Skeletal muscle tissue (tissue), 5 donors: ENCODE data around the gene C2CD2. TPM values are rescaled to one million over a fixed set of nuclear protein-coding genes. Genes with fewer than 3 reads are reported as not detected.

Experiments
- H3K27ac ChIP-seq: one replicate; pipeline ENCODE4 v1.7.0; 2013; ENCODE audit warnings: mild to moderate bottlenecking, low read depth, low read length, inconsistent platforms
- H3K27me3 ChIP-seq, 3 donors: one replicate each; pipeline ENCODE4 v1.7.0; 2013; ENCODE audit warnings: low read length in 3 of 3; ENCODE audit not compliant: control insufficient read depth in 3 of 3, insufficient read depth in 3 of 3
- H3K36me3 ChIP-seq, 3 donors: one replicate each; pipeline ENCODE4 v1.7.0; 2013; ENCODE audit warnings: low read length in 3 of 3; ENCODE audit not compliant: control insufficient read depth in 3 of 3, insufficient read depth in 3 of 3
- H3K4me1 ChIP-seq, 3 donors: one replicate each; pipeline ENCODE4 v1.7.0; 2013; ENCODE audit warnings: low read length in 3 of 3, mild to moderate bottlenecking in 3 of 3; ENCODE audit not compliant: control insufficient read depth in 3 of 3, insufficient read depth in 3 of 3
- H3K4me3 ChIP-seq, 3 donors: one replicate each; pipeline ENCODE4 v1.7.0; 2013; ENCODE audit warnings: low read length in 3 of 3
- H3K9ac ChIP-seq, 3 donors: one replicate each; pipeline ENCODE4 v1.7.0; 2013; ENCODE audit warnings: low read length in 3 of 3, mild to moderate bottlenecking in 3 of 3, moderate library complexity in 2 of 3, low read depth in 1 of 3
- H3K9me3 ChIP-seq, 3 donors: one replicate each; pipeline ENCODE4 v1.7.0; 2013; ENCODE audit warnings: low read length in 3 of 3; ENCODE audit not compliant: control insufficient read depth in 3 of 3
- small RNA-seq: library from RNA; depleted of rRNA; stranded (forward); fragments of <200 nt; gene quantifications from one replicate; pipeline ENCODE3, GENCODE V24; 2014
- total RNA-seq: library from RNA; depleted of rRNA; stranded (reverse); fragments of >200 nt; gene quantifications from one replicate; pipeline ENCODE4 v1.2.3, GENCODE V29; 2014
- donor health status: Osteomylitis.

The C2CD2 gene
- total RNA-seq, 1 donor from 2014 or later = 7.3 TPM

DNA sequence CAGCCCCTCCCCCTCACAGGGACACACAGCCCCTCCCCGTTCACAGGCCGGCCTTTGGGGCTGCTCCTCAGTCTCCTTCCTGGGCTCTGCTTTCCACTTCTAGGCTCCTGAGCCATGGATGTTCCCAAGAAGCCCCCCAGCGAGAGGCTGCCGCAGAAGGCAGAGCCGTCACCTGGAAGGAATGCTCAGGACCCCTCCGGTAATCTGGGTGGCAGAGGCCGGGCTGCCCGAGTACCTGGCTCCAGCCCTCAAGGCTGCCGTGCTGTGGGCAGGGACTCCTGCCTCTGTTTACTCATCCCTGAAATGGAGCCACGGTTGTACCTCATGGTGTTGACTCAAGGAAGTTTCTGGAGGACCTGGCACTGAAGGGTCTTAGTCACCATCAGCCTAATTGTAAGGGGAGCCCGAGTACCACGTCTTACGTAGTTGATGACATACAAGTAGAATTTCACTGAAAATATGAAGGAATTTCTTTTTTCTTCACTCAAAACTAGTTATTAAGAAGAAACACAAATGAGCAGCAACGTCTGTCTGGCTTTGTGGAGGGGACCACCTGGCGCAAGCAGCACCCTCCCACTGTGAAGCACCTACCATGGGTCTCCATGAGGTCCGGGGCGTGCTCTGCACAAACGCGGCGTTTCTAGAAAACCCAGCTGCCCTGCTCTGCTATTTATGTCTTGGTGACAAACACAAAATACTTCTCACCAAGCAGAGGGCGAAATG is 108.3 kb downstream of the C2CD2 start:
- peaks cover 0 to 11% (median 0%) of the 10 kb centered on the region in 3 donors for H3K36me3 ChIP-seq
- H3K9me3 ChIP-seq = peaks cover 0 to 3% (median 2%) of the 10 kb centered on the region in 3 donors
- no peak overlapping the region for H3K4me3 ChIP-seq
- H3K27ac ChIP-seq = no peak overlapping the region
- H3K4me1 ChIP-seq = no peaks in the 10 kb centered on the region
- H3K9ac ChIP-seq = no peak overlapping the region
- no peaks in the 10 kb centered on the region for H3K27me3 ChIP-seq

DNA sequence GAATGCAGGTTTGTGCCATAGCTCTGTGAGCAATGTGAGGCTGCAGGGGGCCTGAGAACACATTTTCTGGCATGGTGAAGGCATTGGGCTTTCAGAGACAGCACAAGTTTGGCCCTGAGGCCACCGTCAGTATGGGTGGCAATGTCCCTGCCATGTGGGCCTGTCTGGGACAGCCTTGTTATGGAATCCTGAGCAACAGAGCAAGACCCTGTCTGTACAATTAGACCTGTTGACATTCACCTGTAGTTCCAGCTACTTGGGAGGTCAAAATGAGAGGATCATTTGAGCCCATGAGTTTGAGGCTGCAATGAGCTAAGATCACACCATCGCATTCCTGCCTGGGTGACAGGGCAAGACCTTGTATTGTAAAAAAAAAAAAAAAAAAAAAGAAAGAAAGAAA is 110.2 kb downstream of the C2CD2 start:
- H3K9ac ChIP-seq = no peak overlapping the region
- peaks cover 5 to 18% (median 6%) of the 10 kb centered on the region in 3 donors for H3K36me3 ChIP-seq
- no peaks in the 10 kb centered on the region for H3K27me3 ChIP-seq
- H3K27ac ChIP-seq = no peak overlapping the region
- no peak overlapping the region for H3K4me3 ChIP-seq
- H3K9me3 ChIP-seq = peaks cover 0 to 3% (median 2%) of the 10 kb centered on the region in 3 donors
- no peaks in the 10 kb centered on the region for H3K4me1 ChIP-seq

DNA sequence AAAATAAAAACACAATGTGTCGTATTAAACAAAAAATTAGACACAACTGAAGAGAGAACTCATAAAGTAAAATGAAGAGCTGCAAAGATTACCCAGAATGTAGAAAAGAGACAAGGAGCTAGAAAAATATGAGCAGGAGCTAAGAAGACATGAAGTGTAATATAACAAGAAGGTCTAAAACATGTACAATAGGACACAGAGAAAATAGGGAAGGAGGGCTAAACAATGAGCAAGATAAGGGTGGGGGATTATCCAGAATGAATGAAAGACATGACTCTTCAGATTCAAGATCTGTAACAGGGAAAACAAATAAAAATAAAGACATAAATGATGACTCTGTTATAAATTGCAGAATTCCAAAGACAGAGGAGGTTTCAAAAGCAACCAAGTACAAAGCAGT is 112.9 kb downstream of the C2CD2 start:
- H3K27me3 ChIP-seq = no peaks in the 10 kb centered on the region
- H3K36me3 ChIP-seq = peaks cover 11 to 21% (median 21%) of the 10 kb centered on the region in 3 donors
- H3K4me3 ChIP-seq = no peak overlapping the region
- H3K9me3 ChIP-seq = peaks cover 0 to 3% (median 2%) of the 10 kb centered on the region in 3 donors
- no peaks in the 10 kb centered on the region for H3K4me1 ChIP-seq
- no peak overlapping the region for H3K27ac ChIP-seq
- no peak overlapping the region for H3K9ac ChIP-seq

DNA sequence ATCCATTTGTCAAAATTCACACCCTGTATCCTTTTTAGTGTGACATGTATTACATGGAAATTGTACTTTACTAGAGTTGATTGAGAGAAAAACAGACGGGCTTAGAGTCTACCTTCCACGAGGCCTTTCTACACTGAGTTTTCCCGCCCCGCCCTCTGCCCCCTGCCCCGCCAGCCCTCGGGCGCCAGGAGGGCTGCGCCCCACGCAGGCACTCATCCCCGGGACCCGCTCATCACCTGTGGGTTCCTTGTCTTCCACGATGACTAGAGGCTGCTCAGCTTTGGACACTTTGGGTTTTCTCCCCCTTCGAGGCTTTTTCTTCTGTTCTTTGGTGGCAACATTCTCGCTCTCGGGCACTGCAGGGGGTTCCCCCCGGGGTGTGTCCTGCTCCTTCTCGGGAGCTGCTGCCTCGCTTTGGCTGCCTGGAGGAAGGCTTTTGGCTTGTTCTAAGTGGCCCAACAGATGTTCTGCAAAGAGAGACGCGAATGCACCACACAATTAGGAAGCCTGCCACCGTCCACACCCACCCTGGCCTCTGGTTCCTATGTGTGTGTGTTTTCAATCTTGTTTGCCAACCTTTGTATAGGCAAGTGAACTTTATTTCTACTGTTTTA is 114.3 kb downstream of the C2CD2 start:
- H3K4me3 ChIP-seq = no peak overlapping the region
- H3K27me3 ChIP-seq = no peaks in the 10 kb centered on the region
- no peak overlapping the region for H3K27ac ChIP-seq
- peaks cover 0 to 3% (median 2%) of the 10 kb centered on the region in 3 donors for H3K9me3 ChIP-seq
- no peaks in the 10 kb centered on the region for H3K4me1 ChIP-seq
- H3K9ac ChIP-seq = no peak overlapping the region
- H3K36me3 ChIP-seq = peaks cover 22 to 32% (median 26%) of the 10 kb centered on the region in 3 donors

- Histone ChIP-seq H3K4me1 (no peaks in the 10 kb centered on the region), H3K9ac (no peak overlapping the region), H3K9me3 (peaks cover 0 to 3% (median 2%) of the 10 kb centered on the region in 3 donors), H3K27ac (no peak overlapping the region), H3K27me3 (no peaks in the 10 kb centered on the region), H3K4me3 (no peak overlapping the region), H3K36me3 (peaks cover 25 to 34% (median 26%) of the 10 kb centered on the region in 3 donors)
These were observed 116.0 kb downstream of the C2CD2 start for GRCh38 chr21:41837756-41838297.

GRCh38 chr21:41836166-41837015 is 117.4 kb downstream of the C2CD2 start:
- Histone ChIP-seq H3K4me3 (no peak overlapping the region), H3K36me3 (peaks cover 26 to 34% (median 27%) of the 10 kb centered on the region in 3 donors), H3K27ac (no peak overlapping the region), H3K4me1 (no peaks in the 10 kb centered on the region), H3K9me3 (peaks cover 0 to 3% (median 2%) of the 10 kb centered on the region in 3 donors), H3K27me3 (no peaks in the 10 kb centered on the region), H3K9ac (no peak overlapping the region)

GRCh38 chr21:41835711-41836154 is 118.1 kb downstream of the C2CD2 start:
- Histone ChIP-seq H3K4me1 (no peaks in the 10 kb centered on the region), H3K27ac (no peak overlapping the region), H3K9me3 (no peaks in the 10 kb centered on the region), H3K4me3 (no peak overlapping the region), H3K9ac (no peak overlapping the region), H3K36me3 (peaks cover 26 to 34% (median 27%) of the 10 kb centered on the region in 3 donors), H3K27me3 (no peaks in the 10 kb centered on the region)

Small RNAs within 50 kb of the gene (small RNA-seq; reads per million reads assigned to genes)
- gene RF00334 = not detected

Other genes with a start within 250 kb of the C2CD2 start
- gene RIPK4, start 187.0 kb downstream of the C2CD2 start, total RNA-seq = under 0.01 TPM
- 2.6 TPM for gene PRDM15, start 74.7 kb downstream of the C2CD2 start, total RNA-seq
- 3.7 TPM for gene ZBTB21, start 56.3 kb upstream of the C2CD2 start, total RNA-seq
- not detected for gene UMODL1, start 117.3 kb upstream of the C2CD2 start, total RNA-seq